Measurements from ENCODE around the gene NDUFA12. TPM values are rescaled to one million over a fixed set of nuclear protein-coding genes. Genes with fewer than 3 reads are reported as not detected.

NDUFA12 gene
- total and polyA plus RNA-seq, 2 of the 13 experiments (the other 11 are each of a cell fraction or from before 2014, with no cell fraction given), result 101 to 173 TPM

GRCh38 chr12:95022477-95022876 lies 19.0 kb upstream of the NDUFA12 start:
- Histone ChIP-seq H3K9ac (ENCODE audit: insufficient read depth, low read depth, low read length) (no peak overlapping the region), H4K20me1 (ENCODE audit: insufficient read depth, low read length) (no peaks in the 10 kb centered on the region), H3K27ac (ENCODE audit: extremely low read length, insufficient read depth, low read length) (no peak overlapping the region), H3K4me2 (ENCODE audit: low read depth, low read length) (no peak overlapping the region), H3K36me3 (replicated peaks in 1 of 2; ENCODE audit: control insufficient read depth in 1 of 2, insufficient read depth in 2 of 2, low read length in 2 of 2) (peaks cover 0 to 15% of the 10 kb centered on the region in 2 experiments; a peak in 3 of 5 replicates), H3K79me2 (ENCODE audit: insufficient read depth, low read length) (no peaks in the 10 kb centered on the region), H3K27me3 (ENCODE audit: control insufficient read depth in 1 of 2, insufficient read depth in 2 of 2, low read length in 2 of 2) (no peaks in the 10 kb centered on the region), H2AFZ (ENCODE audit: low read length) (no peak overlapping the region), H3K4me1 (ENCODE audit: insufficient read depth, low read length) (no peaks in the 10 kb centered on the region), H3K4me3 (replicated peaks in 1 of 3; ENCODE audit: insufficient read depth in 1 of 3, low read depth in 2 of 3, low read length in 3 of 3) (no peak overlapping the region), H3K9me3 (ENCODE audit: low read length) (no peaks in the 10 kb centered on the region)
- in situ Hi-C loops (cut with HindIII; ENCODE audit: extremely low pct_ligation_motif_present, low pct_unique_long_range_greater_than_20kb), result no loop called here
- DNase-seq (ENCODE audit: low spot score) (no peak), ATAC-seq (peak; percentile 48; the same call in 2 of the 3 replicates), FAIRE-seq (no peak)
- no TSS peak for BruUV-seq (replicated peaks)
- CTCF ChIA-PET (ENCODE audit: low intra/inter-chr PET ratio, low total read pairs), result no interaction called here
- 91% methylated on average over 2 of the region's 2 CpGs for WGBS (ENCODE audit: low lambda C conversion rate)
- POLR2A ChIA-PET, result no interaction called here
- TF ChIP-seq, protein P1, sequence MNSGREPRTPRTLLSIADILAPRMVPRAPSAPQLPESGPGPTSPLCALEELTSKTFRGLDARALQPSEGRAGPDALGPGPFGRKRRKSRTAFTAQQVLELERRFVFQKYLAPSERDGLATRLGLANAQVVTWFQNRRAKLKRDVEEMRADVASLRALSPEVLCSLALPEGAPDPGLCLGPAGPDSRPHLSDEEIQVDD (CRISPR knock-in tag; IDR thresholded peaks at IDR 0.05; ENCODE audit: borderline replicate concordance), result no peak
- no peak for TF ChIP-seq MTF2 (CRISPR knock-in tag; IDR thresholded peaks at IDR 0.05; ENCODE audit: borderline replicate concordance)
- no peak for TF ChIP-seq EHMT2 (IDR thresholded peaks at IDR 0.05; ENCODE audit: borderline replicate concordance, low read depth, low read length)
- no peak for TF ChIP-seq BORCS8-MEF2B (CRISPR knock-in tag; IDR thresholded peaks at IDR 0.05)
- TF ChIP-seq ZNF724P (CRISPR knock-in tag; IDR thresholded peaks at IDR 0.05; ENCODE audit: borderline replicate concordance), result no peak
- no peak for TF ChIP-seq FOXM1 (CRISPR knock-in tag; IDR thresholded peaks at IDR 0.05)
- TF ChIP-seq ZFX (CRISPR knock-in tag; IDR thresholded peaks at IDR 0.05; ENCODE audit: low read depth), result no peak
- TF ChIP-seq ATF1 (CRISPR knock-in tag; IDR thresholded peaks at IDR 0.05), result no peak
- no peak for TF ChIP-seq ZNF205 (CRISPR knock-in tag; IDR thresholded peaks at IDR 0.05)
- TF ChIP-seq PAXIP1 (CRISPR knock-in tag; conservative IDR thresholded peaks at IDR 0.05), result no peak
- no peak for TF ChIP-seq CBX1 (IDR thresholded peaks at IDR 0.05; ENCODE audit: low read depth)
- TF ChIP-seq, protein P2, sequence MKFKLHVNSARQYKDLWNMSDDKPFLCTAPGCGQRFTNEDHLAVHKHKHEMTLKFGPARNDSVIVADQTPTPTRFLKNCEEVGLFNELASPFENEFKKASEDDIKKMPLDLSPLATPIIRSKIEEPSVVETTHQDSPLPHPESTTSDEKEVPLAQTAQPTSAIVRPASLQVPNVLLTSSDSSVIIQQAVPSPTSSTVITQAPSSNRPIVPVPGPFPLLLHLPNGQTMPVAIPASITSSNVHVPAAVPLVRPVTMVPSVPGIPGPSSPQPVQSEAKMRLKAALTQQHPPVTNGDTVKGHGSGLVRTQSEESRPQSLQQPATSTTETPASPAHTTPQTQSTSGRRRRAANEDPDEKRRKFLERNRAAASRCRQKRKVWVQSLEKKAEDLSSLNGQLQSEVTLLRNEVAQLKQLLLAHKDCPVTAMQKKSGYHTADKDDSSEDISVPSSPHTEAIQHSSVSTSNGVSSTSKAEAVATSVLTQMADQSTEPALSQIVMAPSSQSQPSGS (CRISPR knock-in tag; IDR thresholded peaks at IDR 0.05), result no peak
- no peak for TF ChIP-seq ZNF143 (CRISPR knock-in tag; IDR thresholded peaks at IDR 0.05)
- no peak for TF ChIP-seq NFE2L2 (IDR thresholded peaks at IDR 0.05; ENCODE audit: low read length)
- intact Hi-C loops (cut with micrococcal nuclease; ENCODE audit: unreplicated experiment), result no loop called here
